HG02885 (cell line): Measurements from ENCODE around the gene CDK6.

Experiments used
- ATAC-seq: cut with Tn5 transposase; IDR thresholded peaks from one replicate; pipeline ENCODE4 v1.9.1; 2021; ENCODE audit warnings: mild to moderate bottlenecking; ENCODE audit not compliant: unreplicated experiment, poor library complexity

The CDK6 gene

DNA sequence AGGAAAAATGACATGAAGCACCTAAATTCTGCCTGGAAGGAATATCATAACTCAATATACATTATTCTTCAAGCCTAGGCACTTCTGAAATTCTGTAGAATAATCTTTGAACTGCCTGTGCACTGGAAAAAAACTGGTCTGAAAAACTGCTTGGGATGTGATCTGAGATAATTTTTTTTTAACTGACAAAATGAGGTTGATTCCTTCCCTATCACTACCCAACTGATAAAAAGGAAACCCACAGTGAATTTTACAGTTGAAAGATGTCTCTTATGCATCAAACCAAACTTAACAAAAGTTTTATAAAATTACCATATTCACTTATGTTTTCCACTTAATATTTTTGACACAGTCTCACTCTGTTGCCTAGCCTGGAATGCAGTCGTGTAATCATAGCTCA lies 179.0 kb downstream of the CDK6 start:
- ATAC-seq: no peak

DNA sequence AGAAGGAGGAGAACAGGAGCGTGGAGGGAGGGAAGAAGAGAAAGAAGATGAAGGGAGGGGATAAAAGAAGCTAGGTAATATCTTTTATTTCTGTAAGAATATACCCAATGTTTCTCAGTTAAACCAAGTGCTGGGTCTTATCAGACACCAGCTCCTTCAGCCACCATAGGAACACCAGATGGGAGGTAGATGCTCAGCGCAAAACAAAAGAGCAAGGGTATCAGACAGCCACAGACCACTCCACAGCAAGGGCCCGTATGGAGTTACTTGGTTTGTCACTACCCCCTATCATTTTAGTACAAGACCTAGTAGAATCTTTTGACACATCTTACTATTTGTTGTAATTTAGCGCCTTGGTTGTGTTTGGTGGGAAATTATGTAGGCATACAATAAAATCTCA lies 180.3 kb downstream of the CDK6 start:
- ATAC-seq: no peak

DNA sequence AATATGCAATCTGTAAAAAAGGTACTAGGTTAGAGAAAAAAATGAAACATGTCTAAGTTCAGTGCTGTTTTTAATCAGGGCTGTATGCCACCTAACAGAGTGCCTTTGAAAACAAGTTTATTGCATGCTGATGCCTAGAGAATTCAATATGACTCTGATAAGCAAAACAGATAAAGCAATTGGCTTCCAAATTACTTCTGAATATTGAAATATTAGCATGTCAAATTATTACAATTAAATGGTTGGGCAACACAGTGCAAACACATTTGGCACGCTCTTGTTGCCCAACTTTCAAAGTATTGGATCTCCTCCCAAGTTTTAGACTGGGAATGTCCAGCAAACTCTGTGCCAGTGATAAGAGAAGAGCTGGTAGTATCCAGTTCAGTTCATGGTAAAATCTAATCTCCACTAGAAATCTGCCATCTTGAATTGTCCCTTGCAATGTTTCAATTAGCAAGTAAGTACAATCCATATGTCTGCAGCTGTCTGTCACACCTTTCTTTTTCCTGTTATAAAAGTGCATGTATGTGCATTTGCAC lies 181.0 kb downstream of the CDK6 start:
- no peak for ATAC-seq

DNA sequence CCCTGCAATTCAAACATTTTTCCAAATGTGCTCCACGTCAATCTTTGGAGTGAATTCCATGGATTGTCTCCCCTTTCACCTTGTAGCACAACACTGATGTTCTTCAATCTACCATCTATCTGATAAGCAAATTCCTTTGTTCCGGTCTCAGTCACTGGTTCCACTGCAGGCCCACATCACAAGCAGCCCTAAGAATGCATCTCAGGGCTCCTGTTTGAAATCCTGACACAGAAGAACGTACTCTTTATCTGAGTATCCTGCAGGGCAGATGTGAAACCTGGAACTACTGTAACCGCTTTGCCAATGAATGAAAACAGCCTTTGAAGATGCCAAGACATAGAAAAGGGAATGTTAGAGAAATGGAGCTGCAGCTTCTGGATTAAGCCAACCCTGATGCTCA lies 183.2 kb downstream of the CDK6 start:
- ATAC-seq: no peak

DNA sequence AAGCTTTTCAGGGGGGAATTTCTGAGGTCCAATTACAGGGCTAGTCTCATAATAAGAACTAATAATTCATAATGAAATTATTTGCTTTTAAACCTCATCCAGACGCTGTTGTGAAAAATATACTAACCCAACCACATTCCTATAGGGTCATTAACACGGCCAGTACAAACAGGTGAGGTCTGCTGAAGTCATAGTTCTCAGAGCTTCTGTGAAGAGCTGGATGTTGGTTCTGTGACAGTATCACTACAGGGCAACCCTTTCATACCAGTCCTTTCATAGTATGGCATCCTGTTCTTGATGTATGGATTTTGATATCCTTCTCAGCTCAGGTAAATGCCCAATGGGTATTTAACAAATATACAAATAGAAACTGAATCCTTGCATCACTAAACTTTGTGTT lies 183.8 kb downstream of the CDK6 start:
- no peak for ATAC-seq

DNA sequence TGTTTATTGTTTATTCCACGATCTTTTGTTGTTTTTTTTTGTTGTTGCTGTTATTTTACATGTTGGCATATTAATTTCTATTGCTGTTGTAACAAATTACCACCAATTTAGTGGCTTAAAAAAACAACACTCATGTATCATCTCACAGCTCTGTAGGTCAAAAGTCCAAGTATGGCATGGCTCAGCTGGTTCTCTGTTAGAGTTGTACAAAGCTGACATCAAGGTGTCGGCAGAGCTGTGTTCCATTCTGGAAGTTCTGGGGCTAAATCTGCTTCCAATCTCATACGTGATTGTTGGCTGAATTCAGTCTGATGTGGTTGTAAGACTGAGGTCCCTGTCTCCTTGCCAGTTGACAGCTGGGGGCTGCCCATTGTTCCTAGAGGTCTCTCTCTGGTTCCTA lies 186.0 kb downstream of the CDK6 start:
- ATAC-seq: no peak

DNA sequence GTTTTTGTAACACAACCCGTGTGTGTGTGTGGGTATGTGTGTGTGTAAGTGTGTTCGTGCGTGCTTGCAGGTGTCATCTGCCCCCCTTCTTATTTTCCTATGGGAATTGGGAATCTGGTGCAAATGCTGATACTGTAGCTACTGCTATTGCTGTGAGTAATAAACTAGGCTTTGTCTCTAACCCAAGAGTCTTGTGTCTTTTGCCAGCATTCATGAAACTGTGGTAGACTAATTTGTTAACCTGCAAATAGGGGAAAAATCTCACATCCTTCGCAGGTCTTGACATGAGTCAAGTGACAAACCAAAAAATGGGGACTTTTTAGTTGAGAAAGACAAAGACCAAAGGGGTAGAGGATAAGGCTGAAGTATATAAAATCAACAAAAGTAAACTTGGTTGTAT lies 188.3 kb downstream of the CDK6 start:
- peak; percentile 79 for ATAC-seq

DNA sequence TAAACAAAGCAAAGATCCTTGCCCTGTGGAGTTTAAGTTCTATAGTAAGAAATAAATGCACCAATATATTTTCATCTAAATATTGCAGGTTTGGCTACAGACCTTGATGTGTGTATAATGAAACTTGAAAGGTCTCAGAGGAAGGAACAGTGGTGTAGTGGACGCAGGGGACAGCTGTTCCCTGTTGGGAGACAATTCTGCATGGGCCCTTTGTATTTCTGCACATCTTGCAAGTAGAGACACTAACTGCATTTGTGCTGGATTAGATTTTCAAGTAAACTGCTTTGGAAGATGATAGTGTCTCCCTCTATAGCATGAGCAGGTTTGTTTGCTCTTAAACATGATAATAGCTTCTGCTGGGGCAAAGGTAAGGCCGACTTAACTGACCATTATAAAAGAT lies 188.7 kb downstream of the CDK6 start:
- no peak for ATAC-seq

DNA sequence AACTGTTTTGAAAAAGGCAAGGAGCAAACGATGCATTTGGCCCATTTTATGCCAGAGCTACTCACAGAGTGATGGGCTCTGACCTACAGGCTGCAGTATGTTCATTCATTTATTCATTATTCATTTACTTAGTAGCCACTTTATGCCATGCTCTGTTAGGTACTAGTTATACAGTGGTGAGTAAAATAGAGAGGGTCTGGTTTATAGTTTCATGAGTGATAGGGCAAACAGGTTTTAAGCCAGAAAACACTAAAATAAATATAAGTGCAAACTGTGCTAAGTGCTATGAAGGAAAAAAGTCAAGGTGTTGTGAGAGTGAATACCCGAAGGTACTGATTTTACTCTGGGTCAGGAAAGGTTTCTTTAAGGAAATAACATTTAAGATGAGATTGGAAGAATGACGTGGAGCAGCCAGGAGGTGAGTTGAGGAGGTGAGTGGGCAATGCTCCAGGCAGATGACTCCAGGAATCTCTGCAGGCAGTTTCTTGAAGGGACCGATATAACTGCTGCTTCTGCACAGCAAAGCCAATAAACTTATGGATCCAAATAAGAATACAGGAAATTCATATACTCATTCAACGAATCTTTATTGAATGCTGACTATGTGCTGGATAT lies 189.3 kb downstream of the CDK6 start:
- ATAC-seq: no peak

DNA sequence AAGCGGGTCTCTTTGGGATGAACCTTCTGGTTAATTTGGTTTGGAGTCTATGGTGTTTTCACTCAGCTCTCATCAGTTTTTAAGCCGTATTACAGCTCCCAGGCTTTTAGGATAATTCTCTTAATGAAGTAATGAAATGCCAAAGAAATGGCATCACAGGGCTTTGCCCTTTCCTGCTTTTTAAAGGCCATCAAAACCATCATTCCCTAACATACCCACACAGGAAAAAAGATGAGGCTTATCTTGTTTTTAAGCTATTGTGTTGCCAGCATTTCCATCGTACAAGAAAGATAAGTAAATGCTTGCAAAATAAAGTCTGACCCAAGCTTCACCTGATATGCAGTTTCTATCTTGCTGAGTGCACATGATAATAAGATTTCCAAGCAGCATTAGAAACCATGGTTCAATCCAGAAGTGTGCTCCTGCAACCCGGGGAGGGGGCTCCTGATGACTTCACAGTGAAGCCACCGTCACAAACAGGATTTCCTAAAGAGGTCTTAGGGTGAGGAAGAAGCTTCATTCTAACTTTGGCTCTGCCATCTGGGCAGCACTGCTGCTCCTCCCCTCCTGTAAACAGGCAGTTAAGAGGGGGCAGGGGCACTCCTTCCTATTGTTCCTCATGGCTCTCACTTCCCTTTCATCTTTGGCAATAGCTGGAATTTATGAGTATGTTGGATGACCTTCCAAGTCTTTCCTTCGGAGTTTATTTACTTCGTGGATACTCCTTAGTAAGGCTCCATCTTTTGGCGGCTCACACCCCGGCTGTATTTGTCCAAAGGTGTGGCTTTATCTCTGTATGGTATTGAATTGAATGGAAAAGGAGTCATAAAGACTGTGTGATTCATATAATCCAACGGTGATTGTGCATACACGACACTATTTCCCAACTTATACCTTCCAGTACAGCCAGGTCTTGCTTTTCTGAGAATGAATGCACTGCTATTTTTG lies 191.0 kb downstream of the CDK6 start:
- no peak for ATAC-seq

DNA sequence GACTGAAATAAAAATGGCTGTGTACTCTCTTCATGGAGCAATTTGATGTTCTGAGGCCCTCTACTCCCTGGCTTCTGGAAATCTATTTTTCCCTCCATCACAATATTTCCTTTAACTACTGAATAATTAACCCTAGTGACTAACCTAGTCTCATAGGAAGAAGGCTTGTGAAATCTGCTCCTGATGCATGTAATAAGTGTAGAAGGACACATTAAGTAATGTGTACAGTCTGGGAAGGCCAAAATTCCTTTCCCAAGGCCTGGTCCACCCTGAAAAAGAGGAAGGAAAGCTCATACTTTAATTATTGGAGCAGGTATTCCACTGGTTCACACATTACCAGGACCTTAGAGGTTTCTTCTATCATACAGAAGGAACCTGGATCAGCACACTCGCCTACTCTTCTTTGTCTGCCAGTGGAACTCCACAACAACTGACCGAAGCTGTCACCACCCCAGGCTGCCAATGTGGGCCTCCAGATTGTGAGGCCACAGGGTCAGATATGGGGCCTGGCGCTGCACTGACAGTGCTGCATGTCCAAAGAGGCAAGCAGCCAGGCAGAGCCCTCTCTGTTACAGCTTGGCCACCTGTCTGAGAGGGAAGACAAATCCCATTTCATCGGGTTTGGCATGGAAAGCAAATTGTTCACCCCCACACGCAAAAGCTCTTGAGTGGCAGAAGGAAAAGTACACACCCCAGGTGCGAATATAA lies 191.8 kb downstream of the CDK6 start:
- ATAC-seq: no peak

DNA sequence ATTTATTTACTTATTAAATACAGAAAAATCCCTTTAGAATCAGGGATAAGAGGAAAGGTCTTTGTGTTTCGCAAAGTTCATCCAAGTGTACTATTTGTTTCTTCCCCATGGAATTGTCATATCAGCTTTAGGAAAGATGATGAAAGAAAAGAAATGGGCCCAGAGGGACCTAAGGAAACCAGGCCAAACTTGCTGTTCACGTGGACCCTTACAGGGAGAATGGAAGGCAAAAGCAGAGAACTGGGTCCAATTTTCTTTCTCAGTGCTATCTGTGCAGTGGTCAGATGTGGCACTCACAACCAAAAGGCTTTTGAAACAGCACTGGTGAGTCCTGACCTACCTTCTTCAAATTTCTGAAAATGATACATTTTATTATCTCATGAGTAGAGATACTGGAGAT lies 192.6 kb downstream of the CDK6 start:
- no peak for ATAC-seq

DNA sequence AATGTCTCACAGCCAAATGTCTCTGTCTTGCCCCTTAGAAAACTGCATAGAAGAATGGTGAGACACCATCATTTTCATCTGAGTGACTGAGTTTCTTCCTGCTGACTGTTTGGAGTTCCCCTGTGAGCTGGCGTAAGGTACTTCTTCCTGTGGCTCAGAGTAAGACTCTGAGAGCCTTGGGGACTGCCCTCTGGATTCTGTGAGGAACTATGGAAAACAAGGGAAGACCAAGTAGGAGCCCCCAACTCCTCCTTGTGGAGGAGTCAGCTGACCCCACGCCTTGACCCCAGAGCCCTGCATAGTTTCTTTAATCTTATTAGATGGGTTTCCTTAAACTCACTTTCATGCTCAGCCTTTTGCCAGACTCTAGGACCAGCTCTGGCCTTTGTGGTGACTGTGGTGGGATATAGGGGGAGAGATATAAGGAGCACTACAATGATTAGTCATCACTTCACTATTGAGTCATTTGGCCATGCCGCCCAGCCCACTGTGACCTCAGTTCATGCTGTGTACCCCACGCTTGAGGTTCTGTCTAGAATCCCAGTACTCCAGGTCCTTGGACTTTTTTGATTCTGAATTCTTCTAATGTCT lies 194.4 kb downstream of the CDK6 start:
- peak; percentile 92 for ATAC-seq

DNA sequence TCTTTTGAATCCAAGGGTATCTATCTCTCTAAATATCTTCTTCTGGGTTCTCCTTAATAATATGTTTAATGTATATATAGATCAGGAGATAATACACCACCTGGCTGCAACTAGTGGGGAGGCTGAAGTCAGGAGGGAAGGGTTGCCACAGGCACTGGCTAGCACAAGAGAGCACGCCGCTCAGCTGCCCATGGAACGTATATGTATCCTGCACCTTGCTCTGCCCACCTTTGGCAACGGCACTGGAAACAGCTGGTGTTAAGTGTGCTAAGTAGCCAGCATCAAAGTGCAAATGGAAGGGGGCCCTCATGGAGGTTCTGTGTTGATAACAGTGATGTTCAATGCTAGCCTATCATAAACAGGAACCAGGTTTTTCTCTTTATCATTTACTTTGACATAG lies 196.4 kb downstream of the CDK6 start:
- no peak for ATAC-seq

DNA sequence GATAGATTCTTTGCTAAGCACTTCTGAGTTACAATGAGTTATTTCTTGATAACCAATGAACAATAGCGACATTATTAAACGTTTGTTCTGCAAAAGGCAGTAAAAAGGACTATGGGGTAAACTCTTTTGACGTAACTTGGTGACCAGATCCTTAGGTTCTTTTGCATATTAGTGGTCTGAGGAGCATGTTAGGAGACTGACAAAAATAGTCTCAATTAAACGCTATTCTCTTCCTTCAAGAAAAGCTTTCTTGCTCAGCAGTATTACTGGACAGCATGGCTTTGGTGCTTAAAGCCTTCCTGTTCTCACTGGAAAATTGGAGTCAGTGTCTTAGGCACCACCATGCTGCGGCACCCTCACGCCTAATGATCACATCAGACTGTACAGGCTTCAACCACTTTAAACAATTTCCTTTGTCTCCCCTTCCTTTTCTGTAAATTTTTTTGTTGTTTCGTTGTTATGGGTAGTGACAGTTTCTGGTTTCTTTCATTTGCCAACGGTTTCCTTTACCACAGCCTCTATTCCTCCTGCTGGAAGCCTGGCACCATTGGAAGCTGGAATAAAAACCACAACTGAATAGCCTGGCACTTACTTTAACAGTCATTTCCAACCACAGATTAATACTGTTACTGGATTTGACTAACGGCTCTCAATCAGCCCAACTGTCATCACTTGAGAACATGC lies 197.0 kb downstream of the CDK6 start:
- ATAC-seq: no peak

DNA sequence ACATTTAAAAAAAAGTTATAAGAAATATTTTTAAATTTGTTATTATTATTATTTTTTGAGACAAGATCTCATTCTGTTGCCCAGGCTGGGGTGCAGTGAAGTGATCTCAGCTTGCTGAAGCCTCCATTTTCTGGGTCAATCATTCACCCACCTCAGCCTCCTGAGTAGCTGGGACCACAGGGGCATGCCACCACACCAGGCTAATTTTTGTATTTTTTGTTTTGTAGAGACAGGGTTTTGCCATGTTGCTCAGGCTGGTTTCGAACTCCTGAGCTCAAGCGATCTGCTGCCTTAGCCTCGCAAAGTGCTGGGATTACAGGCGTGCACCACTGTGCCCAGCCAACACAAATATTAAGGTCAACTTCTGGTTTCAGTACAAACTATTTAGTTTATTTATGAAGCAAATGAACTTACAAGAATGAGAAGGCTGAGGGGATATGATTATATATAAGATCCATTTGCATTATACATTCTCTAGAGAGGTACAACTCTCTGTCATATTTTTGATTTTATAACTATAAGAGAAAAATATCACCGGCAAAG lies 200.3 kb downstream of the CDK6 start:
- ATAC-seq: no peak

DNA sequence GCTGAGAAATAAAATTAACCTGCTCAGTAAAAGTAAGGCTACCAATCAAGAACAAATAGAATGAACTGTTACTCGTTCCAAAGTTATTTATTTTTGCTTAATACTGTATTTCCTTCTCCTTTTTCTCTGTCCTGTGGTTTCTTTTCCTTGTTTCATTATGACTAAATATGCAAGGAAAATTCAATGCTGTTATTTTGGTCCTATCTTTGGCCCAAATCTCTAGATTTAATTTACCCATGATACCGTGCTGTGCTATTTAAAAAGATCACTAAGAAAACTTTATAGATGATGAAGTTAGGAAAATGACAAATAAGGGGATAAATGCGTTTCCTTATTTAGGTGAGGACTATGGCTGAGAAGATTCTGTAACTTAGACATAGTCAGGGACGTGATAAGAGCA lies 200.8 kb downstream of the CDK6 start:
- ATAC-seq: no peak

DNA sequence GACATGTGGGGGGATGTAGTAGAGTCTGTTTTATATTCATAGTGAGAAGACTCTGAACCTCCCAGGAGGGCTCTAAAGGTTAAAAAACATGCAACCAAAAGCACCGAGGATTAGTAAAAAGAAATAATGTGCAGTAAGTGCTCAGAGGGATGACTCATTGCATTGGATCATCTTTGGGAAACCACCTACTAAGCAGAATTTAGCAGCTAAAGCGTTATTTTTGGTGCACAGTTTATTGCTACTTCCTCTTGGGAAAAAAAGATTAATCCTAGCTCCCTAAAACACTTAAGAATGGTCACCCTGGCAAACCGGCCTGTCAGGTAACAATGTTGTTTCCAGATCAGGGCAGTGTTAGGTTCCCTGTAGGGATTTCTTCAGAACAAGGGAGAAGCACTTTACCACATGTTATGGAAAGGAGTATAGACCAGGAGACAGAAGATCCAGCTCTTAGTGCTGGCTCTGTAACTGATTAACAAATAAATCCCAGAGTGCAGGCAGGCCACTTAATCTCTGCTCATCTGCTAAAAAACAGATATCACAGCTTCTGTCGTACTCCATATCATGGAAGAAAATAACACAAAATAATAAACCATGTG lies 201.4 kb downstream of the CDK6 start:
- ATAC-seq: peak; percentile 39

DNA sequence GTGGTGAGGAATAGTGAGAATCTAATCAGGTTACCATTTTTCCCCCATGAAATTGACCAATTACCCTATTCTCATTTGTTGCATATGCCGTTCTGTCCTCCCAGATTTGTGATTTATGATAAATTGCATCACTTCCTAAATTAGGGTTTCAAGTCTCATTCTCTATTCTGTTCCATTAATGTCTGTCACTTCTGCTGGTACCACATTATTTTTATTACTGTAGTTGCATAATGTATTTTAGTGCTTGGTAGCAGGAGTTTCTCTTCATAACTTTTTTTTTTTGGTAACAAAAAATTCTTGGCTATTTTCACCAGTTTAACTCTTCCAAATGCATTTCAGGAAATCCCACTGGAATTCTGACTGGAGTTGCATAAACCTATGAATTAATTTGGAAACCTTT lies 202.2 kb downstream of the CDK6 start:
- no peak for ATAC-seq
